HG03469 (cell line): Measurements from ENCODE around the gene ULK1.
A peak's percentile ranks its signal among the peaks of the same experiment; 100 is the strongest.
"Not testable (repeated sequence)": the region's sequence is repeated elsewhere in the genome, so short reads cannot be mapped to it uniquely, and the experiment has no call there.

Experiments
- ATAC-seq: cut with Tn5 transposase; IDR thresholded peaks from one replicate; pipeline ENCODE4 v1.9.1; 2021; ENCODE audit warnings: mild to moderate bottlenecking, moderate library complexity, moderate number of reproducible peaks; ENCODE audit not compliant: unreplicated experiment

Gene ULK1

DNA sequence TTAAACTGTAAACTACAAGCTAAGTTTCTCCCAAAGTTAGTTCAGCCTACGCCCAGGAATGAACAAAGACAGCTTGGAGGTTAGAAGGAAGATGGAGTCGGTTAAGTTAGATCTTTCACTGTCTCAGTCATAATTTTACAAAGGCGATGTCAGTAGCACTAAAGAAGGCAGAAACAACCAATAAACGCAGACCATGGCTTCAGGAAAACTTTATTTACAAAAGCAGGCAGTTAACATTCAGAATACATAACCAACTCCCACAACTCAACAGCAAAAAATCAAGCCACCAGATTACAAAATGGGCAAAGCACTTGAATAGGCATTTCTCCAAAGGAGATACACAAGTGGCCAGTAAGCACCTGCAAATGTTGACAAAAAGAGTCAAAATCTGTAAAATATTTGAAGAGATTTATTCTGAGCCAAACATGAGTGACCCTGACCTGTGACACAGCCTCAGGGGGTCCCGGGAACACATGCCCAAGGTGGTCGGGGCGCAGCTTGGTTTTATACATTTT is 8.8 kb upstream of the ULK1 start:
- ATAC-seq: no peak

DNA sequence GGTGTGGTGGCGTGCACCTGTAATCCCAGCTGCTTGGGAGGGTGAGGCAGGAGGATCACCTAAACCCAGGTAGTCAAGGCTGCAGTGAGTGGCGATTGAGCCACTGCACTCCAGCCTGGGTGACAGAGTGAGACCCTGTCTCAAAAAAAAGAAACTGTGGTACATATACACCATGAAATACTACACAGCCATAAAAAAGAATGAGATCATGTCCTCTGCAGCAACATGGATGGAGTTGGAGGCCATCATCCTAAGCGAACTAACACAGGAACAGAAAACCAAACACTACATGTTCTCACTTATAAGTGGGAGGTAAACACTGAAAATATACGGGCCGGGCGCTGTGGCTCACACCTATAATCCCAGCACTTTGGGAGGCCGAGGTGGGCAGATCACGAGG is 2.7 kb upstream of the ULK1 start:
- not testable (repeated sequence) for ATAC-seq

DNA sequence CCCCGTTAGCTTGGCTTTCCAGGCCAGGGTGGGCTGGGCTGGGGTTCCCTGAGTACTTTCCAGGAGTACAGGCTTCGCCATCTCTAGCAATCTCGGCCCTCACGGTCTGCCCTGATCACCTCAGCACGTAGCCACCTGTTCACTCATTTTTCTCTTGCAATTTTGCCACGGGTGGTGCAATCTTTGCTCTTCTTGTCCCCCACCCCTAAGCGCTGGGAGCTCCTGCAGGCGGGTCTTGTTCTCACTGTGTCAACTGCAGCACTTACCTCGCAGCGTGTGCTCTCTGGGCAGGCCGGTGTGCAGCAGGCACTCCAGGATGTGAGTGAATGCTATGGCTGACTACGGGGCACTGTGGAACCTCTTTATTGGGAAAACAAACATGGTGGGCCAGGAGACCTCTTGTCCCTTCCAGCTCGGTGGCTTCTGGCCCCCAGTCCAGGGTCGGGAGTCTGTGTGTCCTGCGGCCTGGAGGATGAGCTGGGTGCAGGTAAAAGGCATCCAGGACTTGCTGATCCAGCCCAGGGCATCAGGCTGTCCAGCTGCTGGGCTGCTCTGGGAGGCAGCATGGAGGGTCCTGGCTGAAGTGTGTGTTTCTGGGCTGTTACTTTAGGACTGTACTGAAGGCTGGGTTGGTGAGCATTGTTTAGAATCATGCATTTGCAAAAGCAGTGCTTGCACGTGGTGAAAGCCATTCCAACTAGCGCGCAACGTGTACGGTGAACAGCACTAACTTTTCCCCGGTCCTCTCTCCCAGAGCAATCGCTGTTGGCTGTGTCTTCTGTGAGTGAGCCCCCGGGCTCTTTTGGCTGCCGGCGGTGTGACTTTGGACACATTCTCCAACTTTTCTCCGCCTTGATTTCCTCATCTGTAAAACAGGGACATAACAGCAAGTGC is 1.5 kb upstream of the ULK1 start:
- ATAC-seq: no peak

DNA sequence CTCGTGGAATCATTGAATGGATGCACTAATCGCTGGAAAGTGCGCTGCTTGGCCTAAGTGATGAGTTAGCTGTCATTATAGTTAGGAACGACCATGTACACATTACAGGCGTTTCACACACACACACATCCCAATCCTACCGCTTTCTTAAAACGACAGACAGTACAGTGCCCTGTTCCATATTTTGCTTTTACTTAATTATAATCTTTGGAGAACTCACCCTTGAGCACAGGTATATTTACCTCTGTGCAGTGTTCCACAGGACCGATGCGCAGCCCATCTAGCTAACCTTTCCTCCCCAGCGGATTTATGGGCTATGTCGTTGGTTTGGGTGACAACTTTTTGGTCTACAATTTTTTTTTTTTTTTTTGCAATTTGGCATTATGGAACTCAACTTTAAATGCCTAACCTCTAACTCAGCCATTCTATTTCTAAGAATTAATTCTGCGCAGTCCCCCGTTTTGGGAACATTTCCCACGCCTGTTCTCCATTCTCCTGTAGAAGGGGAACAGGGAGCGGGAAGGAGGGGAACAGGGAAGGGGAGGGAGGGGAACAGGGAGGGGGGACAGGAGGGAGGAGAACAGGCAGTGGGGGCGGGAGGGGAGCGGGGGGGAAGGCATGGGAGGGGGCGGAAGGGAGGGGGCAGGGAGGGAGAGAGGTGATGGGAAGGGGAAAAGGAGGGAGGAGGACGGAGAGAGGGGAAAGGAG is 663 bp upstream of the ULK1 start:
- ATAC-seq: no peak

DNA sequence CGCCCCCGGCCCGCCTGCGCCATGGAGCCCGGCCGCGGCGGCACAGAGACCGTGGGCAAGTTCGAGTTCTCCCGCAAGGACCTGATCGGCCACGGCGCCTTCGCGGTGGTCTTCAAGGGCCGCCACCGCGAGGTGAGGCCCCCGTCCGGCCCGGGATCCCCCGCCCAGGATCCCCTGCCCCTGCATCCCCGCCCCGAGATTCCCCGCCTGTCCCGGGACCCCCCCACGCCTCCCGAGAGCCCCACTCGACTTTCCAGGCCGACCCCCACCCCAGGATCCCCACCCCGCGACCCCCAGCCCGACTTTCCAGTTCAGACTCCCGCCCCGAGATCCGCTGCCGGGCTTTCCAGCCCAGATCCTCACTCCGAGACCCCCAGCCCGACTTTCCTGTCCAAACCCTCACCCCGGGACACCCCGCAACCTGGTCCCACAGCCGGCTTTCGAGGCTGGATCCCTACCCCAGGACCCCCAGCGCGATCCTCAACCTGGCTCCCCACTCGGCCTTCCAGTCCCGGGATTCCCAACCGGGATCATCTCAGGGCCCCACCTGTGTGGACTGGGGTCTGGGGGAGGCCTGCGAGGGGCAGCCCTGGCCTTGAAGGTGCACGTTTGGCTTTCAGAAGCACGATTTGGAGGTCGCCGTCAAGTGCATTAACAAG is 688 bp downstream of the ULK1 start:
- ATAC-seq: no peak

DNA sequence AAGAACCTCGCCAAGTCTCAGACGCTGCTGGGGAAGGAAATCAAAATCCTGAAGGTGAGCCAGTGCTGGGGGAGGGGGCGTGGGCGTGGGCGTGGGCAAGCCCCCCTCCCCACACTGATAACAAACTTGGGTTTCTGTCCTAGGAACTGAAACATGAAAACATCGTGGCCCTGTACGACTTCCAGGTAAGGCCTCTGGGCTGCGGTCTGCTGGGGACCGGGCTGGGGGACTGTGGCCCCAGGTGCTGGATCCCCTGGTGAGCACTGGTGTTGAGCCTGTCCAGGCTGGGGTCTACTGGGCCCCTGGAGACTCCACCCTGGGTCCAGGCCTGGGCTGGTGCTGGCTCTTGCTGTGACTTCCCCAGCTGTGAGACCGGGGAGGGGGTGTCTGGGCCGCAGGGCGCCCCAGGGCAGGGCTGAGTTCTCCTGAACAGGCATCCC is 1.2 kb downstream of the ULK1 start:
- peak; percentile 8 for ATAC-seq

DNA sequence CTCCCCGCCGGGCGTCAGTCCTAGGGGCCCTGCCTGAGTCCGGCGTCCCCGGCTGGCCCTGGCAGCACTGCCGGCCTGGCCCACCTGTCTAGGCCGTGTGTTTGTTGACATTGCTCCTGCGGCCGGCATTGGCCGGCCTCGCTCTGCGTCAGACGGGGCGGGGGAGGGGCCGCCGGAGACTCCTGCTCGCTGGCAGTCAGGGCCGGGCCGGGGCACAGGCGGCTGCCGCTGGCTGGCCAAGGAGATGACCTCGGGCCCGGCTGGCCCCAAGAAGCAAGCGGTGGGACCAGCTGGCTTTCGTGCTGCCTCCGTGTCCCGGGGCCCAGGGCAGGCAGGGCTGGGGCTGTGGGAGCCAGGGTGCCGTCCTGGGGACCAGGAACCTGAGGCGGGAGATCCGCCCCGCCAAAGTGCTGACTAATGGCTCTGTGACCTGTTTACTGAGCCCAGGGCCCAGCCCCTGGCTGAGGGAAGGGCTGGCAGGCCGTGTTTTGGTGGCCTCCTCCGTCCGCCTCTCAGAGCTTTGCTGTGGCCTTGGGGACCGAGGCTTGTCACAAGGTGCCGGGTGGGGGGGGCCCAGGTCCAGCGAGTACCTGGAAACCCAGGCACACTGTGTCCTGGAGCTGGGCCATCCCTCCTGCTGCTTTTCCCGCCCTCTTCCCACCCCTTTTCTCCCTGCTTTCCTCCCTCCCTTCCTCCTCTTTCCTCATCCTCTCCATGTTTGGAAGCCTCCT is 1.8 kb downstream of the ULK1 start:
- ATAC-seq: peak; percentile 36

DNA sequence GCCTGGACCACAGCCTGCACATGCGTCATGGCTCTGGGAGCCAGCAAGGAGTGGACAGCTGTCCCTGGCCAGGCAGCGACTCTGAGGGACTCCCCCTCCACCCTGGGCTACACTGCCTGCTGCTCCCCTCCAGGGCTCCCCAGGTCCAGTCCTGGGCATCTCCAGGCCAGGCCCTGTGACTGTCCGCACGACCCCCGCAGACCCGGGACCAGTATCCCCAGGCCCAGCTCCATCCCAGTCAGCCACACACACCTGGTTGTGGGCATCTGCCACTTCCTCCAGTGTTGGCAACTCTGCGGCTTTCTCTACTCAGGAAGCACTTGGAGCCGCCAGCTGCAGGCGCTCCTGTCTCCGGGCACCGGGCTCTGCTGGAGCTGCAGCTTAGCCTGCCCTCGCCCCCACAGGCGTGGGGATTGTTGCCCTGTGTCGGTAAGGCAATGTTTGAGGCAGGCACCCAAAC is 2.4 kb downstream of the ULK1 start:
- no peak for ATAC-seq

DNA sequence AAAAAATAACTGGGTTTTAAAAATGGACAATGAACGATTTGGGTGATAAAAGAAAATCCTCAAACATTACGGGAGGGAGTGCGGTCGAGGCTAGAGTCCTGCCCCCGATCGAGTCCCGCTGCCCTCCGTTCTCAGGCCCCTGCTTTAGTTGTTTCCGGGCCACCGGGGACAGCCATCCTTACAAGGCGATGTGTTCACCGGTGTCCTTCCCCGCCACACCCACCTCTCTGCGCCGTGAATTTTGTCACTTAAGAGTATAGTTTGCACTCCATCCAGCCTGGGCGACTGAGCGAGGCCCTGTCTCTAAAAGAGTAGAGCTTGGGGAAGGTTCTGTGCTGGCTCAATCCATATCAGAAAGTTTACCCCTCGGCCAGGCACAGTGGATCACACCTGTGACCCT is 2.9 kb downstream of the ULK1 start:
- ATAC-seq: no peak

DNA sequence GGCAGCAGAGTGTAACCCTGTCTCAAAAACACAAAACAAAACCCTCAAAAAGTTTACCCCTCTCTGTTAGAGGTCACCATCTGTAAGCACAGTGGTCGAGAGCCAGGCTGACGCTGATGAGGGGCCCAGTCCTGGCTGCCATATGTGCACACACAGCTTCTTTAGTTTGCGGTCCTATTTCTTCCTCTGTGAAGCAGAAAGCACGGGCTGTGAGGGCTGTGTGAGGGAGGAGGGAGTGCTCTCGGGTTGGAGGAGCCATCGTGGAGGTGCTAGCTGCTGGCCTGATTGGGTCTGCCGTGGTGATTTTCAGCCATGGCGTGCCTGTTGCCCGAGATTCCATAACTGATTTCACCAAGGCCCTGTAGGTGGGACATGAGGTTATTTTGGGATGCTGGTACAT is 3.5 kb downstream of the ULK1 start:
- ATAC-seq: no peak

DNA sequence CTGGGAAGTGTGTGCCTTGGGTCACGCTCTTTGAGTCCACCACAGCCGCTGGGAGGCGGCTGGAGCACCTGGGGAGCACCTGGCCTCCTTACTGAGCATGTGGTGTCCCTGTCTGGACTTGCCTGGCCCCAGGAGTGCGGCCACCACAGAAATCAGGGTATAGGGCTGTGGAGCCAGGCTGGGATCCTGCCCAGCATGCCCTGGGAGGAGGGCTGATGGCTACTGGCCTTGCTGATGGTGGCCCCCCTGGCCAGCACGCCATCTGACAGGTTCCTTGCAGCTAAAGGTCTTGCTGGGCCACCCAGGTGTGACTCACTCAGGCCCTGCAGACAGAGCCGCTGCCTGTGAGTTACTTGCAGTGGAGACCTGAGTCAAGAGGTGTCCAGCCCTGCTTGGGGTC is 6.0 kb downstream of the ULK1 start:
- ATAC-seq: no peak

DNA sequence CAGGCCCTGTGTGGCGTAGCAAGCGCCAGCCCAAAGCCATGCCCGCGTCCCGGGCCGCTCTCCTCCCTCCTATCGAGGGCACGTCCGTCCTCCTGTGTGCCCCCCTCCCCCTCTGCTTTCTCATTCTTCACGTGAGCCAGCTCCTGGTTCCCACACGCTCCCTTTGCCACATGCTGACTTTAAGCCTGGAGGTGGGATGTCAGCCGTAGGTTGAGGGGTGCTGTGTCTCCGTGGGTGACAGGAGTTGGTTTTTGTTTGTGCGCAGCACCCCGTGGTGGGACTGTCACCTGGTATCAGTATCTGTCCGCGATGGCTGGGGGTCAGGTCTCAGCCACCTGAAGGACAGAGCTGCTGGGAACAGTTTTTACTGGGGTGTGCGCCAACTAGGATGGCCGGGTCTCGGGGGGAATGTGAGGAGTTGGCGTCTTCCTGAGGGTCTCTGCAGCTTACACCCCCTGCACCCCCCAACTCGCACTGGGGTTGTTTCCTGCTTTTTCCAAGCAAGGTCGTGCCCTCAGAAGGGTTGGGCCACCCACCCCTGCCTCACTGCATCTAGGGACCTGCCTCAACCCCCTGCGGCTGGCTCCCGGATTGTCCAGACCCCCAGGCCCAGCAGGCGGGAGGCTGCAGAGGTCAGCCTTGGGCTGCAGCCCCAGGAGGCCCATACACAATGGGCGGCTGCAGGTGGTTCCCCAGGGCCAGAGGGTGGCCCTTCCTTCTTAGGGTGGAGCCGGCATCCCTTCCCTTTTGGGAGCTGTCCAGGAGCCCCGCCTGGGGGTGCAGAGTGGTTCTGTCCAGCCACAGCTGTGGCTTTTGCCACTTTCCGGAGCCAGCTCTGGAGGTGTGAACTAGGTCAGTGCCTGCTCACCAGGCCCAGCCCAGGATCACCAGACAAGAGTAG is 7.3 kb downstream of the ULK1 start:
- no peak for ATAC-seq

DNA sequence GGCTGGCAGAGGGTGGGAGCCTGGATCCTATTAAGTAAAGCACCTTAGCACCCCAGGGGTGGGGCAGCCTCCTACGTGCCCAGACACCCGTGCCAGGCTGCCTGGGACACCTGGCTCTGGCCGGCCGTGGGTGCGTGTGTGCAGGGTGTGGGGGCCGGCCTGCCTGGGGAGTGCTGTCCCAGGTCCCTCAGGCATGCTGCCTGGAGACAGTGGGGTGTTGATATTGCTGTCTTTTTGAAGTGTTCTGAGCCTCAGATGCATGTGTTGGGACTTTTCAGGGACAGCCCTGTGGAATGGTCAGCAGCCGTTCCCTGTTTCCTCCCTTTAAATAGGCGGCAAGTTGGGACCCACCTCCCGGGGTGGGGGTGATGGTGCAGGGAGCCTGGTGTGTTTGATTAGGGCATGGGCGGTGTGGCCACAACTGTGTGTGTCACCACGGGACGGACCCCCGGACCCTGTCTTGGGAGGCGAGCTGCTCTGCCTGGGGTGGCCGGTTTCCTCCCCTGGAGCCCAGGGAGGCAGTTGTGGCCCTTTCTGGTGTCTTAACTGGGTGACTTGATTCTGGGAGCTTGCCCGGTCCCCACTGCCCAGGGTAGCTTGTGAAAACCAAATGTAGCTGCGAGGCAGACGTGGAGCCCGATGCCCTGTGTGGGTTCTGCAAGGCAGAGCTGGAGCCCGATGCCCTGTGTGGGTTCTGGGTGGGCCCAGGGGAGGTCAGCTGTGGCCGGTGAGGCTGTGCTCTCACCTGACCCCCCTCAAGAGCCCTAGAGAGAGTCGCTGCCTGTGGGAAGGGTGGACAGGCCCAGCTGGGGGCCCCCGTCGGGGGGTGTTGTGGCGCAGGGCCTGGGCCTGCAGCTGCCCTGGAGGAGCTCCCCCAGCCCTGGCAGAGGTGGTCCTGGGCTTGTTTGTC is 8.2 kb downstream of the ULK1 start:
- no peak for ATAC-seq

DNA sequence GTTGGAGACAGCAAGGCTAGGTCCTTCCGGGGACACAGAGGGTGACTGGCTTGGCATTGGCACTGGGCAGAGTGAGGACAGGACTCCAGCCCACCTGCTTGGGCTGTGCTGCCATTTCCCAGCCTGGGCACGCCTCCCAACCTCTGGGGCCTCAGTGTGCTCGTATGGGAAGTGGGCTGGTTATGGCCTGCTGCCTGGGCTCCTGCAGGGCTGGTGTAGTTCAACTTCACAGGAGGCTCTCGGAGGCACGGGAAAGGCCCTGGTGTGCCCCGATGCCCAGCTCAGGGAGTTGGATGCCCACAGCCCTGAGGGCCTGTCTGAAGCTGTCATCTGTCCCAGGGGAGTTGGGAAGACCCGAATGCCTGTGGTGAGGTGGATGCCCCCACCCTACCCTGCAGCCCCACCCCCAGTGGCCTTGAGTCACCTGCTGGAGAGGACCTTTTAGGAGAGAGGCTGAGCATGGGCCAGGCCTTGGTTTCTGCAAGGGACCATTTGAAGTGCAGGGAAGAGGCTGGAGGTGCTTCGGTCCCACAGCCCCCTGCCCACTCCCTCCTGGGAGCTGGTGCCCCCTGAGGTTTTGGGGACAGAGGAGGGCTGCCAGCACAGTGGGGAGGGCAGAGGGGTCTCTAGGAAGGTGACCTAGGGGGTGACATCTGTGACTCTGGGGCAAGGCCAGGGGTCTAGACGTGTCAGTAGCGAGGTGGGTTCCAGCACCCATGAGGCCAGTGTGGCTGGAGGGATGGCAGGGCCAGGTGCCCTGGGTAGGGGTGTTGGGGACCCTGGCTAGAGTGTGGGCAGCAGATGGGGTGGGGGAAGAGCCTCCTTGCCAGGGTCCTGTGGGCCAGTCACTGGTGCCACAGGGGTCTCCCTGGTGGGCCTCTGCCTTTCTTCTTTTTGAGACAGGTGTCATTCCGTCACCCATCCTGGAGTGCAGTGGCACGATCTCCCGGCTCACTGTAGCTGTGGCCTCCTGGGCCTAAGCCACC is 9.1 kb downstream of the ULK1 start:
- ATAC-seq: no peak

DNA sequence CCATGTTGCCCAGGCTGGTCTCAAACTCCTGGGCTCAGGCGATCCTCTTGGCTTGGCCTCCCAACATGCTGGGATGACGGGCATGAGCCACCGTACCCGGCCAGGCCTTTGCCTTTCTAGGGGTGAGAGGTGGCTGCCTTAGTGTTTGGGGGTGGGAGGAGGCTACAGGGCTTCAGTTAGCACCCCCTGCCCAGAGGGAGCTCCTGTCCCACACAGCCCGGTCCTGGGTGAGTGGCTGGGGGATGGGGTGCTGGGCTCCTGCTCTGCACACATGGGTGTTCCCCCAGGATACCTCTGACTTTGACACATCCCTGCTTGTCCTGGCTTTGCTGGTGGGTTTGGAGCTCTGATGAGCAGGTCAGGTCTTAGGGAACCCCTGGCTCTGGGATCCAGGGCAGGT is 9.9 kb downstream of the ULK1 start:
- no peak for ATAC-seq

DNA sequence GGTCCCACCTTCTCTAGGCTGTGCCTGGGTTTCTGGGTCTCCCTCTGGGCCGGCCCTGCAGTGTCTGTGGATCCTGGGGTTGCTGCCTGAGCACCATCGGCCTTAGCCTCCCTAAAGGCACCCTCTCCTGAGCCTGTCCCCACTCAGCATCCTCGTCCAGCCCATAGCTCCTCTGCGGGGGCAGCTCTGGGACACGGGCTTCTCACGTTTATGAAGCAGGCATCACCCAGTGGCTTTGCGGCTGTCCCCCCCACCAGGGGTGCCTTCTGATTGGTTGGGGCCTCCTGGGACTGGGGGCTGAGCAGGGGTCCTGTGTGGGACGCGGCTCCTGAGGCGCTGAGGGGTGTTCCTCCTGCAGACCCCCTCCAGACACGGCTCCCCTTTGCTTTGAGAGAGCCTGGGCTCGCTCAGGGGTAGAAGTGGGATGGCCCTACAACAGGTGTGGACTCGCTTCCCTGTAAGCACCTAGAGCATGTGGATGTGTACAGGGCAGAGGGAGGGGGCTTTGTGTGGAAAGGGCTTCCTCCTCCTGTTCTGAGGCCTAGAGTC is 10.7 kb downstream of the ULK1 start:
- ATAC-seq: no peak

DNA sequence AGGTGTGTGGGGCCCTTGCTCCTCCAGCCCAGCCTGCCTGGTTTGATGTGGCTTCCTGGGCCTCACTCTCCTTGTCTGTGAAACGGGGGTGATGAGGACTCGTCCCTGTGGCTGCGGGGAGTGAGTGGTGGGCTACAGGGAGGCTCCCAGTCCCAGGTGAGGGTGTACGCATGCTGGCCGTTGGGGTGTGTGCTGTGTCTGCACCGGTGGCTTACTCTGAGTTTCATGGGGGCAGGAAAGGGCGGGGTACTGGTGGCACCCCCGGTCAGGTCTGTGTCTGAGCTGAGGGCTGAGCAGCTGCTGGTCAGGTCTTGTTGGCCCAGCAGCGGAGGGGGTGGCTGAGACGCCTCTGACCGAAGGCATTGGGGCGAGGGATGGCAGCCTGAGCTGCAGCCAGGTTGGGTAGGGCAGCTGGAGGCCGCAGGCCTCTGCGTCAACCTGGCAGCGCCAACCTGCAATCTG is 11.2 kb downstream of the ULK1 start:
- no peak for ATAC-seq
